Measurements from ENCODE around the gene DDX39A.

Gene DDX39A

DNA sequence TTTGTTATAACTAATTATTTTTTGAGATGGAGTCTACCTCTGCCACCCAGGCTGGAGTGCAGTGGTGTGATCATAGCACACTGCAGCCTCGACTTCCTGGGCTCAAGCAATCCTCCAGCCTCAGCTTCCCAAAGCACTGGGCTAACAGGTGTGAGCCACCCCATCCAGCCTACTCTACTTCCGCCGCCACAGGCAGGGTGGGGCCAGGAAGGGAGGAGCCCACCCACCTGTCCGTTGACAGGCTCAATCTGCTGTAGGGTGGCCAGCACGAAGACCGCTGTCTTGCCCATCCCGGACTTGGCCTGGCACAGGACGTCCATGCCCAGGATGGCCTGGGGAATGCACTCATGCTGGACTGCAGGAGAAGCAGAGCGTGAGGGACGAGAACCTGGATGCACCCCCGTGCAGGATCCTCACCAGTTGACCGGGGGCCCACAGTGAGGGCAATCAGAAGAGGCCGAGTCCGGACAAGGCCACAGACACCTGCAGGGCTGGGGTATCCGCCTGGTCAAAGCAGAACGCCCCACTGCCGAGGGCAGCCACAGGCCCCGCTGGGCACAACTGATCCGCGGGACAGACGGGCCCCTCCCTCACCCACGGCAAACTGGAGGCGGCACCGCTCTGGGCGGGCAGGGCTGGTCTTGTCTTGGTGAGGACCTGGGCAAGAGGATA is 6.7 kb downstream of the DDX39A start:
- Histone ChIP-seq H3K36me3 (ENCODE audit: control insufficient read depth, insufficient read depth, low read length) (peaks cover 58% of the 10 kb centered on the region), H3K27me3 (replicated peaks; ENCODE audit: control insufficient read depth, insufficient read depth, low read length) (no peaks in the 10 kb centered on the region), H3K4me3 (replicated peaks; ENCODE audit: low read depth, low read length) (no peak overlapping the region)
- no peak for DNase-seq (ENCODE audit: extremely low read depth, insufficient read length)
- TF ChIP-seq, protein P1, sequence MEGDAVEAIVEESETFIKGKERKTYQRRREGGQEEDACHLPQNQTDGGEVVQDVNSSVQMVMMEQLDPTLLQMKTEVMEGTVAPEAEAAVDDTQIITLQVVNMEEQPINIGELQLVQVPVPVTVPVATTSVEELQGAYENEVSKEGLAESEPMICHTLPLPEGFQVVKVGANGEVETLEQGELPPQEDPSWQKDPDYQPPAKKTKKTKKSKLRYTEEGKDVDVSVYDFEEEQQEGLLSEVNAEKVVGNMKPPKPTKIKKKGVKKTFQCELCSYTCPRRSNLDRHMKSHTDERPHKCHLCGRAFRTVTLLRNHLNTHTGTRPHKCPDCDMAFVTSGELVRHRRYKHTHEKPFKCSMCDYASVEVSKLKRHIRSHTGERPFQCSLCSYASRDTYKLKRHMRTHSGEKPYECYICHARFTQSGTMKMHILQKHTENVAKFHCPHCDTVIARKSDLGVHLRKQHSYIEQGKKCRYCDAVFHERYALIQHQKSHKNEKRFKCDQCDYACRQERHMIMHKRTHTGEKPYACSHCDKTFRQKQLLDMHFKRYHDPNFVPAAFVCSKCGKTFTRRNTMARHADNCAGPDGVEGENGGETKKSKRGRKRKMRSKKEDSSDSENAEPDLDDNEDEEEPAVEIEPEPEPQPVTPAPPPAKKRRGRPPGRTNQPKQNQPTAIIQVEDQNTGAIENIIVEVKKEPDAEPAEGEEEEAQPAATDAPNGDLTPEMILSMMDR (IDR thresholded peaks at IDR 0.05; ENCODE audit: insufficient read depth, low read length, poor library complexity, severe bottlenecking), result no peak

DNA sequence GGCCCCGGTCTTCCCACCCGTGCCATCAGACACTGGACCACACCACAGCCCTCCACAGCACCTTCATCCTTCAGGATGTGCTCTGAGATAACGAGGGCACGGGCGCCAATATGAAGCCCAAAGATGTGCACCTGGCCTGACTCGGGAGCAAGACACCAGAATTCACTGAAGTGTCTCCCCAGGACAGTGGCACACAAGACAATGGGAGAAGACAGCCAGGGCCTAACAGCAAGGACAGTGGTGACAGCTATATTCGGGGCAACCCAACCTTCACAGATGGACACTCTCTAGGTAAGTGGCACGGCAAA is 7.2 kb downstream of the DDX39A start:
- H3K4me3 ChIP-seq (replicated peaks; ENCODE audit: low read depth, low read length), result no peak overlapping the region
- no peaks in the 10 kb centered on the region for H3K27me3 ChIP-seq (replicated peaks; ENCODE audit: control insufficient read depth, insufficient read depth, low read length)
- TF ChIP-seq, protein P1 (IDR thresholded peaks at IDR 0.05; ENCODE audit: insufficient read depth, low read length, poor library complexity, severe bottlenecking), result no peak
- H3K36me3 ChIP-seq (ENCODE audit: control insufficient read depth, insufficient read depth, low read length), result peaks cover 63% of the 10 kb centered on the region
- no peak for DNase-seq (ENCODE audit: extremely low read depth, insufficient read length)

DNA sequence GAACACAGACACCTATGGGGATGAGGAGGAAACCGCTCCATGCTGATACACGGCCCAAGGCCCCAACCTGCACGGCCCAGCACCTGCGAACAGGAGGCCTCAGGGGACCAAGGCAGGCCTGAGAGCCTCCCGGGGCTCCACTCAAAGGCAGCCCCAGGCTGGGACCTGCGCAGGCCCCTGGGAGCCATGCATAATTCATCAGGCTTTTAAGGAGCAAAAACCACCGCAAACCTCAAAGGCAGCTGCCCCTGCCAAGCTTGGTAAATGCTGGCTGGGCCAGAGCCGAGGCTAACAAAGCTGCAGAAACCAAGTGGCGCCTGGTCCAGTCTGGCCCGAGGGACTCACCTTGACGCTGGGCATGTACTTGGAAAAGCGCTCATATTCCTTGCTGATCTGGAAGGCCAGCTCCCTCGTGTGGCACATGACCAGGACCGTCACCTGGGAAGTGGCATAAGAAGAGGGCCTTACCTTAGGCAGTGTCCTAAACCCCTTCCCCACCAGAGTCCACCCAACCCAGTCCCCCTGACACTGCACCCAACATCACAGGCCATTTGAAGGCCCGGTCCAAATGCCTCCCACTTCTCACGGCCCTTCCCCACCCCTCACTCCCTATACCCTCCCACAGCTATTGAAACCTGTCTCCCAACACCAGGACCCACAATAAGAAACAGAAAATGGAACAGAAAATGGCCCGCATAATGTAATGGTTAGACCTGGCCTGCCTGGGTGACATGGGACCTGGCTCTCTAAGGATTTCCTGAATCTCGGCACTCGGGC is 7.8 kb downstream of the DDX39A start:
- peaks cover 65% of the 10 kb centered on the region for H3K36me3 ChIP-seq (ENCODE audit: control insufficient read depth, insufficient read depth, low read length)

DNA sequence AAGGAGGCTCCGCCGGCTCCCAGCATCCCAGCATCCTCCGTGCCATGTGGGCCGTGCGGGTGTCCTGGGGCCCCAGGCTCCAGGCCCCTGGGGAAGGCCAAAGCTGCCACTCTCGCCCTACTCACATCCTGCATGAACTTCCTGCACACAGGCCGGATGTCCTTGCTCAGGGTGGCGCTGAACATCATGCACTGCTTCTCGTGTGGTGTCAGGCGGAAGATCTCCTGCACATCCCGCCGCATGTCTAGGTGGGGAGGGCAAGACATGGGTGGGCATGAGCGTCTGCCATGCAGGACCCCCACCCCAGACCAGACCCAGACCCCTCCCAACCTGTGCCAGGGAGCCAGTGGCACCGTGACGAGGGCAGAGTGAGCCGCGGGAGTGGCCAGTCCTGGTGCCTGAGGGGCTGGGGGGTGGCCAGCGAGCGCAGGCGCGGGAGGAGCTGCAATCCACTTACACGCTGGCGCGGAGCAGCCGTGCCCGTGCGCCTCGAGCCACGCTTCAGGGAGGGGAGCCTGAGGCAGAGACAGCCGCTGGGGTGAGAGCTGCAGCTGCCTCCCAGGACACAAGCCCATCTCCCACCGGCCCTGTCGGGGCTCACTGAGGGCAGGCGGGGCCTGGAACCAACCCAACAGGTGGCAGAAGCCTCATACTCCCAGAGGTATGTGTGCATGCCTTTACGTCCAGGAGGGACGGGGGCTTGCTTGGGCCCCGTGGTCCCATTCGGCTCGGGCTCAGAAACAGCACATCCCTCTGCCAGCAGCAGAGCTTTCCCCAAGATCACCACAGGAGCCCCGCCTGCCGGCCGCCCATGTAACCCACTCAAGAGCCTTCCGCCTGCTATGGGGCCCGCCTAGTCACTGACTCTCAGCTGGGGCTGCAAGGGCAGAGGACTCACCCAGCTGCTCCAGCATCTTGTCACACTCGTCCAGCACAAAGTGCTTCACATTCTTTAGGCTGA is 8.8 kb downstream of the DDX39A start:
- H3K36me3 ChIP-seq (ENCODE audit: control insufficient read depth, insufficient read depth, low read length), result peaks cover 67% of the 10 kb centered on the region
- H3K4me3 ChIP-seq (replicated peaks; ENCODE audit: low read depth, low read length), result no peak overlapping the region
- DNase-seq (ENCODE audit: extremely low read depth, insufficient read length), result no peak
- H3K27me3 ChIP-seq (replicated peaks; ENCODE audit: control insufficient read depth, insufficient read depth, low read length), result no peaks in the 10 kb centered on the region
- TF ChIP-seq, protein P1 (IDR thresholded peaks at IDR 0.05; ENCODE audit: insufficient read depth, low read length, poor library complexity, severe bottlenecking), result no peak

More for the DNA sequence above, 7.8 kb downstream of the DDX39A start:
- Histone ChIP-seq H3K27me3 (replicated peaks; ENCODE audit: control insufficient read depth, insufficient read depth, low read length) (no peaks in the 10 kb centered on the region), H3K4me3 (replicated peaks; ENCODE audit: low read depth, low read length) (no peak overlapping the region)
- DNase-seq (ENCODE audit: extremely low read depth, insufficient read length), result no peak
- TF ChIP-seq, protein P1 (IDR thresholded peaks at IDR 0.05; ENCODE audit: insufficient read depth, low read length, poor library complexity, severe bottlenecking), result no peak

DNA sequence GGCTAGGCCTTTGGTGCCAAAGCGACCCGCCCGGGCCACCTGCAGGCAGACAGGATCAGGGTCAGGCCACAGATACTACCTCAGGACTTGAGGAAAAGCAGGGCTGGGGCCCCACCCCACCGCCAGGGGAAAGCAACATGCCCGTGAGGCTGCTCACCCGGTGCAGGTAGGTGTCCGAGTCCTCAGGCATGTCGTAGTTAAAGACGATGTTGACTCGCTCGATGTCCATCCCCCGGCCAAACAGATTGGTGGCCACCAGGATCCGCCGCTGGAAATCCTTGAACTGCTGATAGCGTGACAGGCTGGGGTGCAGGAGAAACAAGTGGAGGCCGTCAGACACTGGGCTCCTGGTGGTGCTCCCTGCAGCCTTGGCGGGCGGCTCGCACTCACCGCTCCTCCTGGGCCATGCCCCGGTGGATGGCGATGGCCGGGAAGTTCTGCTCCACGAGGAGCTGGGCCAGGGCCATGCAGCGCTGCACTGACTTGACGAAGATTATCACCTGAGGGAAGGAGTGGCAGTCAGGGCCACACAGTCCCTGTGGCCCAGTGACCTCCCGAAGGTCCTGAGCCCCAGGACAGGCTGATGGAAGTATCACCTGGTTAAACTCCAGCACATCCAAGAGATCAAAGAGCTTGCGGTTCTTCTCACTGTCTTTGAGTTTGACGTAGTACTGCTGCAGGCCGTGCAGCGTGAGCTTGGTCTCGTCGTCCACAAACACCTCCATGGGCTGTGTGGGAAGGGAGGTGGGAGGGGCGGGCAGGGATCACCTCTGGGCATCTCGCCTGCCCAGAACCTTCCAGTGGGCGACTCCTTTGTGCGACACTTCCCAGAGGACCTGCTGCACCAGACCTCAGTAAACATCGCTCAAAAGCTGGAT is 9.8 kb downstream of the DDX39A start:
- Histone ChIP-seq H3K36me3 (ENCODE audit: control insufficient read depth, insufficient read depth, low read length) (peaks cover 73% of the 10 kb centered on the region), H3K27me3 (replicated peaks; ENCODE audit: control insufficient read depth, insufficient read depth, low read length) (no peaks in the 10 kb centered on the region), H3K4me3 (replicated peaks; ENCODE audit: low read depth, low read length) (no peak overlapping the region)
- no peak for DNase-seq (ENCODE audit: extremely low read depth, insufficient read length)
- TF ChIP-seq, protein P1 (IDR thresholded peaks at IDR 0.05; ENCODE audit: insufficient read depth, low read length, poor library complexity, severe bottlenecking), result no peak

All from GM06990 (cell line).